Bronchial epithelial cell (primary cell): ENCODE results near the gene SLC16A2. TPM values are rescaled to one million over a fixed set of nuclear protein-coding genes. Genes with fewer than 3 reads are reported as not detected.
A peak's percentile ranks its signal among the peaks of the same experiment; 100 is the strongest.

Experiments used
- DNase-seq: peaks from one replicate; pipeline ENCODE4 v3.0.0-alpha.2; 2010; ENCODE audit warnings: low read depth
- FAIRE-seq: peaks from 2 replicates; lab custom pipeline; 2011; peaks lifted over from hg19 to GRCh38; lab: Jason Lieb, UNC
- H3K27me3 ChIP-seq: 2 replicates; pipeline ENCODE4 v1.5.1; 2011; ENCODE audit warnings: low read length; ENCODE audit not compliant: control insufficient read depth, insufficient read depth
- H3K36me3 ChIP-seq: 2 replicates; pipeline ENCODE4 v1.5.1; 2011; ENCODE audit warnings: low read length; ENCODE audit not compliant: control insufficient read depth, insufficient read depth
- H3K4me3 ChIP-seq: 2 replicates; pipeline ENCODE4 v1.5.1; 2011; ENCODE audit warnings: mild to moderate bottlenecking, low read depth, low read length, control low read depth
- CTCF ChIP-seq: IDR thresholded peaks from 2 replicates; pipeline ENCODE4 v1.5.1; 2011; ENCODE audit warnings: mild to moderate bottlenecking, moderate library complexity, low read length, control low read depth, inconsistent platforms; ENCODE audit not compliant: insufficient read depth, severe bottlenecking
- total RNA-seq: library from RNA; depleted of rRNA; stranded (reverse); fragments of >200 nt; gene quantifications from 2 replicates; pipeline ENCODE4 v1.2.1, GENCODE V29; 2014

SLC16A2 gene
- total RNA-seq, 1 donor from 2014 or later: 1.3 TPM

DNA sequence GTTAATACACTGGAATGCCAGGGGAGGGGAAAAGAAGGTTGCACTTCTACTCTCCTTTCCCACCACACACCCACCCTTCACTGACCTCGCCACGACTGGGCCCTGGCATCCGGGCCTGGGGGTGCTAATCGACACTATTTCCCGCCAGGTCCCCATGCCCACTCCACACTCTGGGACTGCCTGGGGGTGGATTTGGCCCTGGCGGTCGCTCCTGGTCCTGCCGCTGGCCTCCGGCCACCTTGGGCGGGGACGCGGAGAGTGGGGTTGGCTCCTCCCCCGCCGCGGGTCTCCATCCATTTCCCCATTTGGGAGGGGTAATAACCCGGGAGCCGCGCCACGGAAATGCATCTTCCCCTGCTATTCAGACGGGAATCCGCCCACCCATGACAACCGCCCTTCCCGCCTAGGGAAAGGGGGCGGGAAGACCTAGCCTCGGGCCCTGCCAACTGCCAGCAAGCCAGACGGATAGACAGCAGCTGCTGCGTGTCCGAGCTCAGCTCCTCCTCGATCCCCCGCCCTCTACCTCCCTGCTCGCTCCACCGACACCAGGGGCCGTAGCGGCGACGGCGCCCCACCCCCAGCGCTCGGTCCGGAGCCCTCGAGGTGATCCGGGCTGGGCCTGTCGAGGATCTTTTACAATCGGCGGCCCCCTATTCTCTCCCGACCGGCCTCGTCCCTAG lies 115.0 kb downstream of the SLC16A2 start:
- Histone ChIP-seq H3K36me3 (no peaks in the 10 kb centered on the region), H3K4me3 (peak overlapping the region; percentile 41), H3K27me3 (no peaks in the 10 kb centered on the region)
- DNase-seq (peak; percentile 49), FAIRE-seq (no peak)
- TF ChIP-seq CTCF: no peak

DNA sequence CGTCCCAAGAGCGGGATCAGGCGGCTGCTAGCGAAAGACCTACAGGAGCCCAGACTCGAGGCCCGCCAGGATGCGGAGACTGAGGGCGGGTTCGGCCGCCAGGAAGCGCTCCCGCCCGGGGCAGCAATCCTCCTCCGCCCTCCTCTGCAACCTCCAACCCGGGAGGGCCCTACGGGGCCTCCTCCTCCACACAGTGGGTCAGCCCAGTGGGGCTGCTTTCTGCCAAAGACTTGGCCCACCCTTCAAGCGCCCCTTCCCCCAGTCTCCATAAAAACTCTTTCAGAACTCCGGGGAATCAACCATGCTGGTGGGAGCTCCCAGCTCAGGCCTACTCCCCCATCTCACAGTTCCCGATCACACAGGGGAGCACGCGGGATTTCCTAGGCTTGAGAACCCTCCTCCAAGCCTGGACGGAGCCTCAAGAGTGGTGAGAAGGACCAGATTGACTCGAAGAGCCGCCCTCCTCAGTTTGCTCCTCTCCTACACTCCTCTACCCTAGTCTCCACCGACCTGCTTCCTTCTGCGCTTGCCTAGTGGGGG lies 115.6 kb downstream of the SLC16A2 start:
- FAIRE-seq: no peak
- Histone ChIP-seq H3K36me3 (no peaks in the 10 kb centered on the region), H3K27me3 (no peaks in the 10 kb centered on the region), H3K4me3 (peak overlapping the region; percentile 41)
- TF ChIP-seq CTCF: no peak
- DNase-seq: peak; percentile 2

- peak; percentile 48 for DNase-seq
- H3K27me3 ChIP-seq: no peaks in the 10 kb centered on the region
- no peak for TF ChIP-seq CTCF
- no peak for FAIRE-seq
- no peaks in the 10 kb centered on the region for H3K36me3 ChIP-seq
- H3K4me3 ChIP-seq: no peak overlapping the region
These were observed 119.4 kb downstream of the SLC16A2 start for GRCh38 chrX:74540635-74541249.

- DNase-seq (no peak), FAIRE-seq (peak; percentile 23)
- Histone ChIP-seq H3K27me3 (no peaks in the 10 kb centered on the region), H3K36me3 (no peaks in the 10 kb centered on the region), H3K4me3 (no peak overlapping the region)
- TF ChIP-seq CTCF: no peak
These were observed 124.7 kb downstream of the SLC16A2 start for GRCh38 chrX:74545880-74546523.

DNA sequence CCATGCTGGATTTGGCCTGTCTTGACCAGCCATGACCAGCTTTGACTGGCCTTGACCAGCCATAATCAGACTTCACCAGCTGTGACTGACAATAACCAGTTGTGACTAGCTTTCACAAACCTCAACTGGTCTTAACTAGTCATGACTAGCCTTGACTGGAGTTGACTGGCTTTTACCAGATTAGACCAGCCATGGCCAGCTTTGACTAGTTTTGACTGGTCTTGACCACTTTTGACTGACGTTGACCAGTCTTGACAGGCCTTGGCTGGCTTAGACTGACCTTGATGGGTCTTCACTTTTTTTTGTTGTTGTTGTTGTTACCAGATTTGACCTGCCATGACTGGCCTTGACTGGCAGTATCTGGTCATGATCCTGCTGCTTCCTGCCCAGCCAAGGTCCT lies 125.7 kb downstream of the SLC16A2 start:
- no peak overlapping the region for H3K4me3 ChIP-seq
- DNase-seq (no peak), FAIRE-seq (peak; percentile 13)
- H3K27me3 ChIP-seq: no peaks in the 10 kb centered on the region
- no peaks in the 10 kb centered on the region for H3K36me3 ChIP-seq
- no peak for TF ChIP-seq CTCF
